ENCODE measurements around the gene GALNT16.

- TF ChIP-seq EZH2 (IDR thresholded peaks at IDR 0.05) (no peak), POLR2AphosphoS5 (IDR thresholded peaks at IDR 0.05; ENCODE audit: borderline replicate concordance, low read depth, low read length) (no peak)
These were observed 100.6 kb downstream of the GALNT16 start for GRCh38 chr14:69360438-69361108.

All from SK-N-MC (cell line).